Measurements from ENCODE around the gene MYZAP. TPM values are rescaled to one million over a fixed set of nuclear protein-coding genes. Genes with fewer than 3 reads are reported as not detected.

Gene MYZAP
- total RNA-seq, 3 donors from 2014 or later = 12.1 to 23.0 (median 16.7) TPM

- H3K27ac ChIP-seq = peak overlapping the region; percentile 82 to 83
These were observed 4.7 kb downstream of the MYZAP start for GRCh38 chr15:57596301-57596855.

GRCh38 chr15:57596978-57597377, 5.3 kb downstream of the MYZAP start:
- peak in 1 of 2 donors; percentile 55 for DNase-seq (ENCODE audit: low spot score in 2 of 2)
- Histone ChIP-seq H3K4me3 (no peak overlapping the region), H3K9me3 (no peaks in the 10 kb centered on the region), H3K27ac (peak overlapping the region; percentile 82 to 83), H3K36me3 (no peaks in the 10 kb centered on the region), H3K27me3 (no peaks in the 10 kb centered on the region), H3K4me1 (peaks cover 0 to 8% of the 10 kb centered on the region in 2 donors)
- intact Hi-C loops (cut with DNase I; ENCODE audit: low total_unique reads) = no loop called here
- TF ChIP-seq POLR2AphosphoS5 (IDR thresholded peaks at IDR 0.05) (peak in 1 of 3 donors; percentile 27), CTCF (IDR thresholded peaks at IDR 0.05) (no peak), POLR2A (IDR thresholded peaks at IDR 0.05) (no peak)

More at GRCh38 chr15:57596301-57596855, 4.7 kb downstream of the MYZAP start:
- Histone ChIP-seq H3K4me3 (no peak overlapping the region), H3K9me3 (no peaks in the 10 kb centered on the region), H3K4me1 (peaks cover 0 to 8% of the 10 kb centered on the region in 2 donors), H3K36me3 (no peaks in the 10 kb centered on the region), H3K27me3 (no peaks in the 10 kb centered on the region)
- no peak for TF ChIP-seq CTCF (IDR thresholded peaks at IDR 0.05)
- TF ChIP-seq POLR2A (IDR thresholded peaks at IDR 0.05) = no peak
- TF ChIP-seq POLR2AphosphoS5 (IDR thresholded peaks at IDR 0.05) = no peak
- DNase-seq (ENCODE audit: low spot score in 2 of 2) = no peak
- intact Hi-C loops (cut with DNase I; ENCODE audit: low total_unique reads) = no loop called here

DNA sequence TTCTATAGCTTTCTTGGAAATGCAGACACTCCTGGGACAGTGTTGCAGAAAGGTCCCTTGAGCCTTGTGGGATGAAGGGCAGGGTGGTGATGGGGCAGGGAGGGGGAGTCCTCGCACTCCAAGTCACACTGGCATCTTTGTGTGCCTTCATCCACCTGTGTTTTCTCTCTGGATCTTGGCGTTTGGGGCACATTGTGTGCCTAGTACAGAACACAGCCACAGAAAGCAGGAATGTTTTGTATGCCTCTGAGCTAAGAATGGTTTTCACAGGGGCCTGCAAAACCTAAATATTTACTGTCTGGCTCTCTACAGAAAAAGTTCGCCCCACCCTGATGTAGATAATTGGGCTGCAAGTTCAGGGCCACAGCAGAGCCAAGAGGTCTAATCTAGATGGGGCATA, 5.7 kb downstream of the MYZAP start:
- Histone ChIP-seq H3K4me1 (peaks cover 0 to 8% of the 10 kb centered on the region in 2 donors), H3K27me3 (no peaks in the 10 kb centered on the region), H3K36me3 (no peaks in the 10 kb centered on the region), H3K4me3 (no peak overlapping the region), H3K9me3 (no peaks in the 10 kb centered on the region), H3K27ac (peak overlapping the region; percentile 81 to 83)
- no peak for DNase-seq (ENCODE audit: low spot score in 2 of 2)
- TF ChIP-seq CTCF (IDR thresholded peaks at IDR 0.05) (no peak), POLR2AphosphoS5 (IDR thresholded peaks at IDR 0.05) (no peak), POLR2A (IDR thresholded peaks at IDR 0.05) (no peak)
- intact Hi-C loops (cut with DNase I; ENCODE audit: low total_unique reads) = no loop called here

DNA sequence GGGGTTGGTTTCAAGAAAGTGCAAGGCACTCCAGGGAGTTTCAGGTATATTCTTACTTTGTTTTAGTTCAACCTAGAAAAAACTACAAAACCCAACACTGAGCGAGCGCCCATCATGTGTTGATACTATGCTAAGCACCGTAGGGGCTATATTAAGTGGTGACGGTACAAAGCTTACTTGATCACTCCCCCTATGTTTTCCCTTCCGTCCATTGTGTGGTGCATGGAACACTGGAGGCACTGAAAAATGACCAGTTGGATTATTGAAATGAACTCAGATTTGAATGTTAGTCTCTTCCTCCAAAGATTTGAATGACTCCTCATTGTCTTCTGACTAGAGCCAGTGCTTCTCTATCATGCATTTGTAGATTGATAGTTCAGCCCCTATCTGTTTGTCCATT, 6.6 kb downstream of the MYZAP start:
- Histone ChIP-seq H3K36me3 (no peaks in the 10 kb centered on the region), H3K4me3 (no peak overlapping the region), H3K27ac (peak overlapping the region; percentile 81 to 83), H3K9me3 (no peaks in the 10 kb centered on the region), H3K27me3 (no peaks in the 10 kb centered on the region), H3K4me1 (peaks cover 0 to 8% of the 10 kb centered on the region in 2 donors)
- intact Hi-C loops (cut with DNase I; ENCODE audit: low total_unique reads) = no loop called here
- TF ChIP-seq POLR2AphosphoS5 (IDR thresholded peaks at IDR 0.05) = no peak
- TF ChIP-seq POLR2A (IDR thresholded peaks at IDR 0.05) = no peak
- no peak for DNase-seq (ENCODE audit: low spot score in 2 of 2)

GRCh38 chr15:57599296-57599810, 7.6 kb downstream of the MYZAP start:
- TF ChIP-seq POLR2AphosphoS5 (IDR thresholded peaks at IDR 0.05) = no peak
- no peaks in the 10 kb centered on the region for H3K36me3 ChIP-seq
- peak overlapping the region; percentile 81 to 83 for H3K27ac ChIP-seq
- no peaks in the 10 kb centered on the region for H3K9me3 ChIP-seq
- no peak overlapping the region for H3K4me3 ChIP-seq
- intact Hi-C loops (cut with DNase I; ENCODE audit: low total_unique reads) = no loop called here
- no peaks in the 10 kb centered on the region for H3K27me3 ChIP-seq
- peaks cover 0 to 15% of the 10 kb centered on the region in 2 donors for H3K4me1 ChIP-seq
- DNase-seq (ENCODE audit: low spot score in 2 of 2) = no peak

DNA sequence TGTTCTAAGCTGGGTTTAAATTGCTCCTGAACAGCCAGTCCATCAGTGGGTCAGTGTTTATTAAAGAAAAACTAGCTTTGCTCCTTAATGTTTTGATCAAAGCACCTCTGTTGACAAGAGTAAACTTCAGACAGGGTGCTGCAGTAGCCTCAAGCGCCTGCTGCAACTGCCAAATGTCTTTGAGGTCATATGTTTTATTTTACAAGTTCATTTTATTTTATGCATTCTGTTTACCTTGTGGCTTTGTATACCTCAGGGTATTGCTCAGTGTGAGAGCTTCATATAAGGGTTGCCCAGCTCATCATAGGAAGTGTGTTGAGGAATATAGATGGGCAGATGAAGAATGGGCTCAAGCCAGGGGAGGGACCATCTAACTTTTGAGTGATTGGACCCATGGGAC, 8.5 kb downstream of the MYZAP start:
- peaks cover 0 to 18% of the 10 kb centered on the region in 2 donors for H3K4me1 ChIP-seq
- no peaks in the 10 kb centered on the region for H3K27me3 ChIP-seq
- no peaks in the 10 kb centered on the region for H3K9me3 ChIP-seq
- no peaks in the 10 kb centered on the region for H3K36me3 ChIP-seq
- no peak for DNase-seq (ENCODE audit: low spot score in 2 of 2)
- intact Hi-C loops (cut with DNase I; ENCODE audit: low total_unique reads) = no loop called here
- no peak for TF ChIP-seq POLR2A (IDR thresholded peaks at IDR 0.05)
- TF ChIP-seq CTCF (IDR thresholded peaks at IDR 0.05) = no peak
- TF ChIP-seq POLR2AphosphoS5 (IDR thresholded peaks at IDR 0.05) = no peak
- no peak overlapping the region for H3K4me3 ChIP-seq
- H3K27ac ChIP-seq = peak overlapping the region in 1 of 2 donors; percentile 83
